HCT116 (cell line): ENCODE data around the gene OR9Q1. TPM values are rescaled to one million over a fixed set of nuclear protein-coding genes. Genes with fewer than 3 reads are reported as not detected.

Source experiments
- ATAC-seq: fragments of 200-7000 bp; cut with Tn5 transposase; 2 replicates; pipeline ENCODE4 v1.9.1; 2020; ENCODE audit warnings: mild to moderate bottlenecking, moderate library complexity
- BruUV-seq: library from RNA; stranded (reverse); fragments of 400-500 nt; replicated peaks from 2 replicates; lab custom pipeline; 2021; lab: Mats Ljungman, UMichigan
- CTCF ChIA-PET: fragments of 300-600 bp; sonication (Branson Sonifier 250); formaldehyde crosslinking; loops from one replicate; lab custom pipeline; 2021; ENCODE audit warnings: antibody characterized with exemption; lab: Charles Lee
- POLR2A ChIA-PET: fragments of 300-600, 350-600 bp; sonication (Branson Sonifier 250); formaldehyde crosslinking; loops from one replicate; lab custom pipeline; 2021; ENCODE audit warnings: antibody characterized with exemption; lab: Charles Lee
- RAD21 ChIA-PET, 2 experiments: fragments of 300-600 bp; sonication (Branson Sonifier 250); formaldehyde crosslinking; loops; one replicate each; lab custom pipeline; 2023; ENCODE audit warnings: low total read pairs in 2 of 2; ENCODE audit not compliant: uncharacterized antibody in 2 of 2, unreplicated experiment in 2 of 2, low non-redundant PET in 1 of 2; lab: Charles Lee
- DNase-seq: peaks from one replicate; pipeline ENCODE4 v3.0.0-alpha.2; 2010; ENCODE audit warnings: low read depth, low spot score
- H2AFZ ChIP-seq: fragments of 200-600 bp; shearing (Covaris generic), sonication (generic); 2 replicates; pipeline ENCODE4 v1.6.1; 2017; ENCODE audit warnings: low read depth, mixed run types, mixed read lengths, antibody characterized with exemption, low read length; ENCODE audit not compliant: poor library complexity, severe bottlenecking
- H3K27ac ChIP-seq: 2 replicates; pipeline ENCODE4 v1.5.1; 2012; ENCODE audit warnings: low read depth, low read length
- H3K27me3 ChIP-seq: fragments of 200-600 bp; sonication (generic); 2 replicates; pipeline ENCODE4 v1.6.1; 2016; ENCODE audit warnings: mixed run types, low read length, mixed read lengths; ENCODE audit not compliant: insufficient read depth
- H3K36me3 ChIP-seq, 2 experiments: fragments of 200-500 bp in 1 of 2; fragments of 200-600 bp in 1 of 2; sonication (Bioruptor generic) in 1 of 2; sonication (generic) in 1 of 2; 2 replicates each; pipeline versions ENCODE4 v1.5.1 to v1.6.1; 2014 to 2016; ENCODE audit warnings: low read length in 2 of 2, inconsistent platforms in 1 of 2, mixed read lengths in 1 of 2, mixed run types in 1 of 2; ENCODE audit not compliant: insufficient read depth in 2 of 2, control insufficient read depth in 1 of 2
- H3K4me1 ChIP-seq, 2 experiments: fragments of 200-600 bp in 1 of 2; sonication (generic) in 1 of 2; 2 replicates each; pipeline versions ENCODE4 v1.5.1 to v1.6.1; 2012 to 2017; ENCODE audit warnings: low read length in 2 of 2, inconsistent platforms in 1 of 2, mild to moderate bottlenecking in 1 of 2, mixed read lengths in 1 of 2, mixed run types in 1 of 2, moderate library complexity in 1 of 2; ENCODE audit not compliant: insufficient read depth in 2 of 2, control insufficient read depth in 1 of 2
- H3K4me2 ChIP-seq: fragments of 200-600 bp; sonication (generic); 2 replicates; pipeline ENCODE4 v1.6.1; 2017; ENCODE audit warnings: mixed run types, low read length, mixed read lengths
- H3K4me3 ChIP-seq, 2 experiments: fragments of 200-600 bp in 1 of 2; sonication (generic) in 1 of 2; replicated peaks in 1 of 2; 2 replicates each; pipeline ENCODE4 v1.5.1; 2011 to 2016; ENCODE audit warnings: low read length in 2 of 2, control low read depth in 1 of 2, low read depth in 1 of 2, mild to moderate bottlenecking in 1 of 2, mixed read lengths in 1 of 2, mixed run types in 1 of 2
- H3K79me2 ChIP-seq: fragments of 200-600 bp; sonication (generic); 2 replicates; pipeline ENCODE4 v1.6.1; 2017; ENCODE audit warnings: mild to moderate bottlenecking, mixed run types, low read length, moderate library complexity, mixed read lengths; ENCODE audit not compliant: insufficient read depth
- H3K9ac ChIP-seq: fragments of 200-600 bp; sonication (generic); 2 replicates; pipeline ENCODE4 v1.6.1; 2016; ENCODE audit warnings: low read length, mixed read lengths
- H3K9me2 ChIP-seq: fragments of 200-600 bp; sonication (generic), shearing (Covaris generic); 2 replicates; pipeline ENCODE4 v1.6.1; 2017; ENCODE audit warnings: mixed run types, mild to moderate bottlenecking, moderate library complexity; ENCODE audit not compliant: insufficient read depth
- H3K9me3 ChIP-seq, 2 experiments: fragments of 200-500 bp in 1 of 2; fragments of 200-600 bp in 1 of 2; sonication (Bioruptor generic) in 1 of 2; sonication (generic) in 1 of 2; 2 replicates each; pipeline ENCODE4 v1.6.1; 2014 to 2017; ENCODE audit warnings: low read length in 2 of 2, mixed read lengths in 2 of 2, inconsistent platforms in 1 of 2, low read depth in 1 of 2, mild to moderate bottlenecking in 1 of 2, mixed run types in 1 of 2, moderate library complexity in 1 of 2; ENCODE audit not compliant: control insufficient read depth in 1 of 2, insufficient read depth in 1 of 2
- H4K20me1 ChIP-seq: fragments of 200-600 bp; sonication (generic), shearing (Covaris generic); 2 replicates; pipeline ENCODE4 v1.6.1; 2017; ENCODE audit warnings: mixed run types, mild to moderate bottlenecking, moderate library complexity; ENCODE audit not compliant: insufficient read depth
- CBX3 ChIP-seq: IDR thresholded peaks from 2 replicates; pipeline ENCODE4 v1.6.1; 2012; ENCODE audit warnings: low read depth
- EGR1 ChIP-seq: IDR thresholded peaks from 2 replicates; pipeline ENCODE4 v1.6.1; 2012; ENCODE audit warnings: low read depth
- ELF1 ChIP-seq: IDR thresholded peaks from 2 replicates; pipeline ENCODE4 v1.6.1; 2012; ENCODE audit warnings: low read depth, borderline replicate concordance
- EZH2 ChIP-seq: fragments of 200-600 bp; sonication (generic); IDR thresholded peaks from 2 replicates; pipeline ENCODE4 v1.6.1; 2017; ENCODE audit warnings: antibody characterized with exemption, mixed run types
- EZH2phosphoT487 ChIP-seq: fragments of 200-600 bp; IDR thresholded peaks from 2 replicates; pipeline ENCODE4 v1.6.1; 2018; ENCODE audit warnings: antibody characterized with exemption, borderline replicate concordance
- FOSL1 ChIP-seq: IDR thresholded peaks from 2 replicates; pipeline ENCODE4 v1.6.1; 2012; ENCODE audit warnings: low read depth
- JUND ChIP-seq: IDR thresholded peaks from 2 replicates; pipeline ENCODE4 v1.6.1; 2012
- SP1 ChIP-seq: IDR thresholded peaks from 2 replicates; pipeline ENCODE4 v1.6.1; 2012; ENCODE audit warnings: low read depth
- SRF ChIP-seq: IDR thresholded peaks from 2 replicates; pipeline ENCODE4 v1.6.1; 2012; ENCODE audit warnings: low read depth
- YY1 ChIP-seq: IDR thresholded peaks from 2 replicates; pipeline ENCODE4 v1.6.1; 2011; ENCODE audit warnings: low read length, low read depth, moderate library complexity, mild to moderate bottlenecking; ENCODE audit not compliant: insufficient replicate concordance; ENCODE audit errors: extremely low read depth
- ZFX ChIP-seq: fragments of 450-650 bp; IDR thresholded peaks from 2 replicates; pipeline ENCODE4 v1.6.1; 2017
- intact Hi-C: fragments of 100-400 bp; cut with micrococcal nuclease; formaldehyde crosslinking; loops from 2 replicates; pipeline ENCODE4 v1.10.0; 2022
- total RNA-seq: library from RNA; stranded (reverse); gene quantifications from one replicate; pipeline ENCODE4 v1.2.1, GENCODE V29; 2021; ENCODE audit not compliant: unreplicated experiment
- TF ChIP-seq, protein P1 (sequence below): IDR thresholded peaks from 2 replicates; pipeline ENCODE4 v1.6.1; 2011; ENCODE audit warnings: mild to moderate bottlenecking, low read length, moderate library complexity; ENCODE audit not compliant: insufficient replicate concordance; ENCODE audit errors: extremely low read depth
- TF ChIP-seq, protein P2 (sequence below): IDR thresholded peaks from 2 replicates; pipeline ENCODE4 v1.6.1; 2012; ENCODE audit warnings: low read depth
- TF ChIP-seq, protein P3 (sequence below), 3 experiments: fragments of 200-600 bp in 1 of 3; sonication (generic) in 1 of 3; IDR thresholded peaks in 2 of 3; conservative IDR thresholded peaks in 1 of 3; 2 replicates each; pipeline ENCODE4 v1.5.1; 2012 to 2017; ENCODE audit warnings: low read depth in 2 of 3, low read length in 2 of 3, antibody characterized with exemption in 1 of 3, borderline replicate concordance in 1 of 3, control low read depth in 1 of 3, mild to moderate bottlenecking in 1 of 3, mixed read lengths in 1 of 3, mixed run types in 1 of 3, moderate library complexity in 1 of 3; ENCODE audit not compliant: insufficient read depth in 1 of 3

OR9Q1 gene
- total RNA-seq, 1 experiment from 2014 or later = not detected

DNA sequence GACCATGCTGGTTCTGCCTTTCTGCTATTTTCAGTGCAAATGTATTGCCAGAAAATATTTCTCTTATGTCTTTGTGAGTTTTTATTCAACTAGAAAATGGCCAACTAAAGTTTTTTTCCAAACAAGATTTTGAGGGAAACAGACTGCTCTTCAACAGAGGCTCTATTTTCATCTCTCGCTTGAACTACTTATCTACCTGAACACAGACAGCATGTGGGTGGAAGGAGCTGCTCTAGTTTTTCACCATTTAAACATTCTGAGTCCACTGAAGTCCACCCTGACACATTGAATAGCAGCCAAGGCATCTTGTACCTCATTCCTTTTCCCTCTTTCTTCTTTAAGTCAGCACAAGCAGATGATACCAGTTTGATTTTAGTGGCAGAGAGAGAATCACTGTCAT is 111.5 kb downstream of the OR9Q1 start:
- Histone ChIP-seq H3K4me3 (no peak overlapping the region), H3K9me3 (no peaks in the 10 kb centered on the region), H3K4me2 (no peak overlapping the region), H3K9me2 (no peaks in the 10 kb centered on the region), H3K4me1 (no peaks in the 10 kb centered on the region), H2AFZ (no peak overlapping the region), H4K20me1 (no peaks in the 10 kb centered on the region), H3K36me3 (no peaks in the 10 kb centered on the region), H3K27ac (no peak overlapping the region), H3K79me2 (no peaks in the 10 kb centered on the region)
- DNase-seq (no peak), ATAC-seq (no peak)
- RAD21 ChIA-PET = no interaction called here
- intact Hi-C loops = loop anchor here (10.0 kb wide), 1 partner anchor 390 kb away; no protein-coding TSS in a partner anchor
- POLR2A ChIA-PET = no interaction called here
- CTCF ChIA-PET = no interaction called here
- no TSS peak for BruUV-seq
- TF ChIP-seq ELF1 = no peak
- TF ChIP-seq CBX3 = no peak
- no peak for TF ChIP-seq EZH2phosphoT487
- TF ChIP-seq EZH2 = no peak
- TF ChIP-seq JUND = no peak
- TF ChIP-seq YY1 = no peak
- TF ChIP-seq ZFX = no peak
- TF ChIP-seq, all 23 proteins: peak for 0
- H3K27me3 ChIP-seq = no peaks in the 10 kb centered on the region
- H3K9ac ChIP-seq = no peak overlapping the region

DNA sequence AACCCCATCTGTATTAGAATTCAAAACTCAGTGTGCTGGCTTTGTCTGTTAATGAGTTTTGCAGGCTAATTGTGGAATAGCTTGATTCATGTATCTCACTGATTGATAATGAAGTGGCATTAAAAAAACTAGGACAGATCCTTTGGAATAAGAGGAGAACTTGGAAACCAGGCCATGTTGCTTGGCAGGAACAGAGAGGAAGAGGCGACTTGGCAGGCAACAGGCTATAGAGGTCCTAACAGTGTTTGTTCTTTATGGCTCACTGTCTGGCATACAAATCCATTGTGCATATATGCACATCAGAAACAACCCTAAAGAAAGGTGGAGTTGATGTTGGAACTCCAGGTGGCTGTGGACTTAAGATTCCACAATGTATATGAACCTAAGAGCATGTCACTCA is 119.1 kb downstream of the OR9Q1 start:
- no TSS peak for BruUV-seq
- Histone ChIP-seq H3K4me3 (no peak overlapping the region), H3K9ac (no peak overlapping the region), H3K9me2 (no peaks in the 10 kb centered on the region), H2AFZ (no peak overlapping the region), H3K4me2 (no peak overlapping the region), H3K27me3 (no peaks in the 10 kb centered on the region), H3K9me3 (no peaks in the 10 kb centered on the region), H3K79me2 (no peaks in the 10 kb centered on the region), H3K4me1 (no peaks in the 10 kb centered on the region), H3K36me3 (no peaks in the 10 kb centered on the region), H4K20me1 (no peaks in the 10 kb centered on the region), H3K27ac (no peak overlapping the region)
- intact Hi-C loops = no loop called here
- ChIA-PET CTCF (no interaction called here), POLR2A (no interaction called here), RAD21 (no interaction called here)
- TF ChIP-seq FOSL1 (no peak), EZH2 (no peak), EGR1 (no peak), SP1 (no peak), SRF (no peak), JUND (no peak), ELF1 (no peak), CBX3 (no peak)
- TF ChIP-seq, protein P1, sequence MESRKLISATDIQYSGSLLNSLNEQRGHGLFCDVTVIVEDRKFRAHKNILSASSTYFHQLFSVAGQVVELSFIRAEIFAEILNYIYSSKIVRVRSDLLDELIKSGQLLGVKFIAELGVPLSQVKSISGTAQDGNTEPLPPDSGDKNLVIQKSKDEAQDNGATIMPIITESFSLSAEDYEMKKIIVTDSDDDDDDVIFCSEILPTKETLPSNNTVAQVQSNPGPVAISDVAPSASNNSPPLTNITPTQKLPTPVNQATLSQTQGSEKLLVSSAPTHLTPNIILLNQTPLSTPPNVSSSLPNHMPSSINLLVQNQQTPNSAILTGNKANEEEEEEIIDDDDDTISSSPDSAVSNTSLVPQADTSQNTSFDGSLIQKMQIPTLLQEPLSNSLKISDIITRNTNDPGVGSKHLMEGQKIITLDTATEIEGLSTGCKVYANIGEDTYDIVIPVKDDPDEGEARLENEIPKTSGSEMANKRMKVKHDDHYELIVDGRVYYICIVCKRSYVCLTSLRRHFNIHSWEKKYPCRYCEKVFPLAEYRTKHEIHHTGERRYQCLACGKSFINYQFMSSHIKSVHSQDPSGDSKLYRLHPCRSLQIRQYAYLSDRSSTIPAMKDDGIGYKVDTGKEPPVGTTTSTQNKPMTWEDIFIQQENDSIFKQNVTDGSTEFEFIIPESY = no peak
- TF ChIP-seq, protein P2, sequence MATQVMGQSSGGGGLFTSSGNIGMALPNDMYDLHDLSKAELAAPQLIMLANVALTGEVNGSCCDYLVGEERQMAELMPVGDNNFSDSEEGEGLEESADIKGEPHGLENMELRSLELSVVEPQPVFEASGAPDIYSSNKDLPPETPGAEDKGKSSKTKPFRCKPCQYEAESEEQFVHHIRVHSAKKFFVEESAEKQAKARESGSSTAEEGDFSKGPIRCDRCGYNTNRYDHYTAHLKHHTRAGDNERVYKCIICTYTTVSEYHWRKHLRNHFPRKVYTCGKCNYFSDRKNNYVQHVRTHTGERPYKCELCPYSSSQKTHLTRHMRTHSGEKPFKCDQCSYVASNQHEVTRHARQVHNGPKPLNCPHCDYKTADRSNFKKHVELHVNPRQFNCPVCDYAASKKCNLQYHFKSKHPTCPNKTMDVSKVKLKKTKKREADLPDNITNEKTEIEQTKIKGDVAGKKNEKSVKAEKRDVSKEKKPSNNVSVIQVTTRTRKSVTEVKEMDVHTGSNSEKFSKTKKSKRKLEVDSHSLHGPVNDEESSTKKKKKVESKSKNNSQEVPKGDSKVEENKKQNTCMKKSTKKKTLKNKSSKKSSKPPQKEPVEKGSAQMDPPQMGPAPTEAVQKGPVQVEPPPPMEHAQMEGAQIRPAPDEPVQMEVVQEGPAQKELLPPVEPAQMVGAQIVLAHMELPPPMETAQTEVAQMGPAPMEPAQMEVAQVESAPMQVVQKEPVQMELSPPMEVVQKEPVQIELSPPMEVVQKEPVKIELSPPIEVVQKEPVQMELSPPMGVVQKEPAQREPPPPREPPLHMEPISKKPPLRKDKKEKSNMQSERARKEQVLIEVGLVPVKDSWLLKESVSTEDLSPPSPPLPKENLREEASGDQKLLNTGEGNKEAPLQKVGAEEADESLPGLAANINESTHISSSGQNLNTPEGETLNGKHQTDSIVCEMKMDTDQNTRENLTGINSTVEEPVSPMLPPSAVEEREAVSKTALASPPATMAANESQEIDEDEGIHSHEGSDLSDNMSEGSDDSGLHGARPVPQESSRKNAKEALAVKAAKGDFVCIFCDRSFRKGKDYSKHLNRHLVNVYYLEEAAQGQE = no peak
- TF ChIP-seq, protein P3, sequence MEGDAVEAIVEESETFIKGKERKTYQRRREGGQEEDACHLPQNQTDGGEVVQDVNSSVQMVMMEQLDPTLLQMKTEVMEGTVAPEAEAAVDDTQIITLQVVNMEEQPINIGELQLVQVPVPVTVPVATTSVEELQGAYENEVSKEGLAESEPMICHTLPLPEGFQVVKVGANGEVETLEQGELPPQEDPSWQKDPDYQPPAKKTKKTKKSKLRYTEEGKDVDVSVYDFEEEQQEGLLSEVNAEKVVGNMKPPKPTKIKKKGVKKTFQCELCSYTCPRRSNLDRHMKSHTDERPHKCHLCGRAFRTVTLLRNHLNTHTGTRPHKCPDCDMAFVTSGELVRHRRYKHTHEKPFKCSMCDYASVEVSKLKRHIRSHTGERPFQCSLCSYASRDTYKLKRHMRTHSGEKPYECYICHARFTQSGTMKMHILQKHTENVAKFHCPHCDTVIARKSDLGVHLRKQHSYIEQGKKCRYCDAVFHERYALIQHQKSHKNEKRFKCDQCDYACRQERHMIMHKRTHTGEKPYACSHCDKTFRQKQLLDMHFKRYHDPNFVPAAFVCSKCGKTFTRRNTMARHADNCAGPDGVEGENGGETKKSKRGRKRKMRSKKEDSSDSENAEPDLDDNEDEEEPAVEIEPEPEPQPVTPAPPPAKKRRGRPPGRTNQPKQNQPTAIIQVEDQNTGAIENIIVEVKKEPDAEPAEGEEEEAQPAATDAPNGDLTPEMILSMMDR (IDR thresholded peaks at IDR 0.05 in 2 of 3, conservative IDR thresholded peaks at IDR 0.05 in 1 of 3; ENCODE audit: borderline replicate concordance in 1 of 3, insufficient read depth in 1 of 3, low read depth in 2 of 3, low read length in 2 of 3) = no peak
- ATAC-seq = no peak
- no peak for DNase-seq
